Measurements from ENCODE around the gene ZNF292. TPM values are rescaled to one million over a fixed set of nuclear protein-coding genes. Genes with fewer than 3 reads are reported as not detected.
"Not testable (repeated sequence)": the region's sequence is repeated elsewhere in the genome, so short reads cannot be mapped to it uniquely, and the experiment has no call there.

ZNF292 gene
- total and polyA plus RNA-seq, 8 donors: 4.2 to 28.5 (median 16.3) TPM

DNA sequence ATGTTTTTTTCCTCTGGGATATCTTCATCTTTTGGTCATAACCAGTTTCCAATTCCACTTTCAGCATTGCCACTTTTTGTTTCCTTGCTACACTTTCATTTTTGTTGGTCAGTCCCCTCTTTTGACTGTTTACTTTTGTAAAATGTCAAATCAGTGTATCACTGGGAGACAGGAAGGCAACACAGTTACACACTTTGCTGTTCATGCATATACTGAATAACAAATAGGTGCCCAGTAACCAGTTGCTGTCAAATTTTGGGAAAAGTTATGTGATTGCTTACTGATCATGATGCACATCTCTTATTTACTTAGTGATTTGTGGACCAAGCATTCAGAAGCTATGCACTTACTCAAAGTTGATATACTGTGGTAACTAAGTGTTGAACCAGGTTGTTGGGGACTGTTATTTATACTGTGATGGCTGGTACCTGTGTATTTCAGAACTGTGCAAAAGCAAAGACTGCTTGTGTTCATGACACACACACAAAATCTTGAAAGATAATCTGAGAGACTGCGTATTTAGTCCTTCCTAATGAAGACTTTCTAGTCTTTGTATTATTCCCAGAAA, 41.0 kb downstream of the ZNF292 start:
- no peak for FAIRE-seq
- WGBS, 2 donors: 90 to 98% methylated on average over 1 of the region's 1 CpG
- no peak overlapping the region for H3K4me3 ChIP-seq
- H3K4me1 ChIP-seq: no peaks in the 10 kb centered on the region
- ATAC-seq: peak in 1 of 4 donors; percentile 23
- H3K36me3 ChIP-seq: no peaks in the 10 kb centered on the region
- DNase-seq: no peak
- H3K9me3 ChIP-seq: no peaks in the 10 kb centered on the region
- H3K27ac ChIP-seq: no peak overlapping the region
- TF ChIP-seq, protein P1, sequence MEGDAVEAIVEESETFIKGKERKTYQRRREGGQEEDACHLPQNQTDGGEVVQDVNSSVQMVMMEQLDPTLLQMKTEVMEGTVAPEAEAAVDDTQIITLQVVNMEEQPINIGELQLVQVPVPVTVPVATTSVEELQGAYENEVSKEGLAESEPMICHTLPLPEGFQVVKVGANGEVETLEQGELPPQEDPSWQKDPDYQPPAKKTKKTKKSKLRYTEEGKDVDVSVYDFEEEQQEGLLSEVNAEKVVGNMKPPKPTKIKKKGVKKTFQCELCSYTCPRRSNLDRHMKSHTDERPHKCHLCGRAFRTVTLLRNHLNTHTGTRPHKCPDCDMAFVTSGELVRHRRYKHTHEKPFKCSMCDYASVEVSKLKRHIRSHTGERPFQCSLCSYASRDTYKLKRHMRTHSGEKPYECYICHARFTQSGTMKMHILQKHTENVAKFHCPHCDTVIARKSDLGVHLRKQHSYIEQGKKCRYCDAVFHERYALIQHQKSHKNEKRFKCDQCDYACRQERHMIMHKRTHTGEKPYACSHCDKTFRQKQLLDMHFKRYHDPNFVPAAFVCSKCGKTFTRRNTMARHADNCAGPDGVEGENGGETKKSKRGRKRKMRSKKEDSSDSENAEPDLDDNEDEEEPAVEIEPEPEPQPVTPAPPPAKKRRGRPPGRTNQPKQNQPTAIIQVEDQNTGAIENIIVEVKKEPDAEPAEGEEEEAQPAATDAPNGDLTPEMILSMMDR (IDR thresholded peaks at IDR 0.05): no peak
- H3K27me3 ChIP-seq: no peaks in the 10 kb centered on the region
- intact Hi-C loops (cut with DNase I): no loop called here

- no peak for ATAC-seq
Measured at GRCh38 chr6:87197547-87197946, 42.2 kb downstream of the ZNF292 start.

DNA sequence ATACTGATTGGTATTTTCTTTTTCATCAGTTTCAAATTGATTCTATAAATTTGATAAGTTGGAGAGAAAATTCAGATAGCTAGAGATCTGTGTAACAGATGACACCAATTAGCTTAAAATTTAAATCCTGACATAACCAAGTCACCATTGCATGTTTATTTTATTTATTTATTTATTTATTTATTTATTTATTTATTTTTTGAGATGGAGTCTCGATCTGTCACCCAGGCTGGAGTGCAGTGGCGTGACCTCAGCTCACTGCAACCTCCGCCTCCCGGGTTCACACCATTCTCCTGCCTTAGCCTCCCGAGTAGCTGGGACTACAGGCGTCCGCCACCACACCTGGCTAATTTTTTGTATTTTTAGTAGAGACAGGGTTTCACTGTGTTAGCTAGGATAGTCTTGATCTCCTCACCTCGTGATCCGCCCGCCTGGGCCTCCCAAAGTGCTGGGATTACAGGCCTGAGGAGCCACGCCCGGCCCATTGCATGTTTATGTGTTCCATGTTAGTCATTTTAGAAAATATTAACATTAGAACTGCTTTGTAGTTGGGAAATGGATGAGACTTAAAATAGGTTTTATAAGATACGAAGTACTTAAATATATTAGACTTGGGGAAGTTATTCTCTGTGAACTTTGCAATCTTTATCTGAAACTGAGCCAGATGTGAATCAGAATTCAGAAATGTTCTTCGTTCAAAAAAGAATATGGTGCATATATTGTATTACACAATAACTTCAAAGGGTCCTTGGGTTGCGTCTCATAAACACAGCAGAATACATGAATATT, 42.9 kb downstream of the ZNF292 start:
- intact Hi-C loops (cut with DNase I): not testable (repeated sequence)

More at GRCh38 chr6:87197547-87197946, 42.2 kb downstream of the ZNF292 start:
- Histone ChIP-seq H3K27ac (no peak overlapping the region), H3K4me3 (no peak overlapping the region), H3K36me3 (no peaks in the 10 kb centered on the region), H3K4me1 (no peaks in the 10 kb centered on the region), H3K9me3 (no peaks in the 10 kb centered on the region), H3K27me3 (no peaks in the 10 kb centered on the region)
- DNase-seq: no peak
- WGBS, 2 donors: 92 to 100% methylated on average over 3 of the region's 3 CpGs
- TF ChIP-seq, protein P1 (IDR thresholded peaks at IDR 0.05): no peak
- intact Hi-C loops (cut with DNase I): no loop called here
- FAIRE-seq: no peak

GRCh38 chr6:87199787-87200186, 44.4 kb downstream of the ZNF292 start:
- ATAC-seq (no peak), DNase-seq (no peak), FAIRE-seq (no peak)
- 63 to 71% methylated on average over 1 of the region's 1 CpG for WGBS, 2 donors
- H3K27me3 ChIP-seq: no peaks in the 10 kb centered on the region
- H3K36me3 ChIP-seq: no peaks in the 10 kb centered on the region
- intact Hi-C loops (cut with DNase I): no loop called here
- H3K4me3 ChIP-seq: no peak overlapping the region
- TF ChIP-seq, protein P1 (IDR thresholded peaks at IDR 0.05): no peak
- no peak overlapping the region for H3K27ac ChIP-seq
- no peaks in the 10 kb centered on the region for H3K9me3 ChIP-seq
- H3K4me1 ChIP-seq: no peaks in the 10 kb centered on the region

More for the DNA sequence above, 42.9 kb downstream of the ZNF292 start:
- H3K27ac ChIP-seq, H3K36me3 ChIP-seq, ATAC-seq, H3K27me3 ChIP-seq, H3K4me3 ChIP-seq, H3K4me1 ChIP-seq, DNase-seq, FAIRE-seq, H3K9me3 ChIP-seq: not testable (repeated sequence)
- WGBS, 2 donors: 96 to 97% methylated on average over 15 of the region's 15 CpGs

- FAIRE-seq (no peak), ATAC-seq (no peak), DNase-seq (peak in 1 of 6 donors; percentile 22)
- Histone ChIP-seq H3K4me3 (no peak overlapping the region), H3K9me3 (no peaks in the 10 kb centered on the region), H3K36me3 (no peaks in the 10 kb centered on the region), H3K27me3 (no peaks in the 10 kb centered on the region), H3K4me1 (no peaks in the 10 kb centered on the region), H3K27ac (no peak overlapping the region)
- intact Hi-C loops (cut with DNase I): no loop called here
- TF ChIP-seq, protein P1 (IDR thresholded peaks at IDR 0.05): no peak
- 90 to 95% methylated on average over 4 of the region's 4 CpGs for WGBS, 2 donors
Measured at GRCh38 chr6:87200469-87201175, 45.3 kb downstream of the ZNF292 start.
